Activated T-cell treated with anti-CD3 and anti-CD28 coated beads for 48 hours (primary cell): ENCODE data around the gene EFNA5.

ENCODE experiments used
- DNase-seq: peaks from one replicate; pipeline ENCODE4 v3.0.0-alpha.2; 2020; ENCODE audit warnings: low read depth

The EFNA5 gene

GRCh38 chr5:107602896-107603295 lies 67.8 kb downstream of the EFNA5 start:
- DNase-seq: no peak

- no peak for DNase-seq
Measured at GRCh38 chr5:107601076-107601475, 69.7 kb downstream of the EFNA5 start.

- no peak for DNase-seq
Measured at GRCh38 chr5:107598958-107599357, 71.8 kb downstream of the EFNA5 start.

GRCh38 chr5:107597803-107598202 lies 72.9 kb downstream of the EFNA5 start:
- DNase-seq: no peak

GRCh38 chr5:107597247-107597646 lies 73.5 kb downstream of the EFNA5 start:
- no peak for DNase-seq

DNA sequence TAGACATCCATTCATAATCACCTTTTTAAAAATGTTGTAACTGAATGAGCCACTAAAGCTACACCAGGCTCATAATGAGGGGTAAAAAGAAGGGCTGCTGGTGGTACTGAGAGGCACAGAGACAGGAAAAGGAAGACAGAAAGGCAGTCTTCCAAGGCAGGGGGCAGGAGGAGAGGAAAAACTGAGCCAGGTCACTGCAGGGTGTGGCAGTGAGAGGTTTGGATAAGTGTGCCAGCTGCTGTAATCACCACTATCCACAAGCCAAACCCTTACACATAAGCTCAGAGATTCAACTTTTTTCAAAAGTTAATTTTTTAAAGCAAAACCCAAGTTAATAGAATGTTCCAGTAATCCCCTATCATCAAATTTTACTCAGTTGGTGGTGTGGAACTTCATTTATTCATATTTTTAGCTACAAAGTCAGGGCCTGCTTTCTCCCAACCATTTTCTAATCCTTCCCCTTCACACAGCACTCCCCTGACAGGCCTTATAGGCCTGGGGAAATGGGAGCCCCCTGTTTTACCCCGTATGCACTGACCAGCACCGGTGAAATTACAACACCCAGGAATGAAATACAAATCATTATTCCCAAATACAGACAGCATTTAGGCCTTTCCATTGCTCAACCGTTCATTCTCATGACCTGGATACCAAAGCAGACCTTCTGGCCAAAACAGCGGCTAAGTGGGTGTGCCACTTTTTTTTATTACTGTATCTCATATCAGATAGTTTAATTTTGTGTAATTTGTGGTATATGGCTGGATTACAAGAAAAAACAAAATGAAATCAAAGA lies 76.3 kb downstream of the EFNA5 start:
- DNase-seq: no peak

- no peak for DNase-seq
Measured at GRCh38 chr5:107593009-107593408, 77.7 kb downstream of the EFNA5 start.

GRCh38 chr5:107592515-107592914 lies 78.2 kb downstream of the EFNA5 start:
- DNase-seq: no peak

DNA sequence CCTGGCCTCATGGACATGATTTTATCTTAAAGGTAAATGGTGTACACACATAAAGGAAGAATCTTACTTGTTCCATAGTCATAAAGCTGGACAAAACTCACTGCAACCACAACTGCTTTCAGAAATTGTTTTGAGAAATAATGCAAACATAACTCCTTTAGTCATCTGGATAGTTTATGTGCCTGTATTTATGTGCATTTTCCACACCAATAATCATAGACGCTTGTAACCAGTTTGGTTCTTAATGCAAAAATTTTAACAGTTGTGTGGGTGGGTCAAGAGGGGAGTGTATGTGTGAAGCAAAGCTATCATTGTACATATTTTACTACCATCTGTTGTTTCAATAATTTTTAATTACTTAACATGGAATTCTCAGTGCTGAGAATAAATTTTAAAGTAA lies 80.1 kb downstream of the EFNA5 start:
- no peak for DNase-seq

DNA sequence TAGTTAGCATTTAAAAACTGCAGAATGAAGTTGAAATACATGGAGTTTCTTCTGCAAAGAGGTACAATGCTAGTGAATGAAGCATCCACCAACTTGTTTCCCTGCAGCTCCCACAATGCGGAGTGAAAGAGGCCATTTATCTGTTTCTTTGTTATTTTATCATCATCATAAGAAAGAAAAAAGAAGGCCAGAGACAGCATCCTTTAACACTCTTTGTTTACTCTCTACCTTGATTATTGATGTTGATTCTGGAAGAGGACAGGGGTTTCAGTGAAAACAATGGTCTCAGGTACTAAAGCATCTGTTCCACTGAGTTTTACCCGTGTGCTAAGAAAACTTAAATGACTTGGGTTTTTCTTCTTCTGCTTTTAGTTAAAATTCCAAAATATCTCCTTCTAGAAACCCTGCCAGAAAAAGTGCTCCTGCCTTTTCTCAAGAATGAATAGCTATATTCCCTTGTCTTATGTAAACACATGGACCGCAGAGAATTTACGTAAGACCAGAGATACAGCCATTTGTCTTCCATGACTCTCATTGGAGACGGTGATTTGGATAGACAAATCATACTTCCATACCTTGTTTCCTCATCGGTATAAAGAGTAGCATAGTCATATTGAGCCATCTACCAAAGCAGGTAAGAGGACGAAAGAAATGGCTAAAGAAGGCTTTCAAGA lies 81.1 kb downstream of the EFNA5 start:
- DNase-seq: no peak

- DNase-seq: no peak
Measured at GRCh38 chr5:107582625-107583024, 88.1 kb downstream of the EFNA5 start.

DNA sequence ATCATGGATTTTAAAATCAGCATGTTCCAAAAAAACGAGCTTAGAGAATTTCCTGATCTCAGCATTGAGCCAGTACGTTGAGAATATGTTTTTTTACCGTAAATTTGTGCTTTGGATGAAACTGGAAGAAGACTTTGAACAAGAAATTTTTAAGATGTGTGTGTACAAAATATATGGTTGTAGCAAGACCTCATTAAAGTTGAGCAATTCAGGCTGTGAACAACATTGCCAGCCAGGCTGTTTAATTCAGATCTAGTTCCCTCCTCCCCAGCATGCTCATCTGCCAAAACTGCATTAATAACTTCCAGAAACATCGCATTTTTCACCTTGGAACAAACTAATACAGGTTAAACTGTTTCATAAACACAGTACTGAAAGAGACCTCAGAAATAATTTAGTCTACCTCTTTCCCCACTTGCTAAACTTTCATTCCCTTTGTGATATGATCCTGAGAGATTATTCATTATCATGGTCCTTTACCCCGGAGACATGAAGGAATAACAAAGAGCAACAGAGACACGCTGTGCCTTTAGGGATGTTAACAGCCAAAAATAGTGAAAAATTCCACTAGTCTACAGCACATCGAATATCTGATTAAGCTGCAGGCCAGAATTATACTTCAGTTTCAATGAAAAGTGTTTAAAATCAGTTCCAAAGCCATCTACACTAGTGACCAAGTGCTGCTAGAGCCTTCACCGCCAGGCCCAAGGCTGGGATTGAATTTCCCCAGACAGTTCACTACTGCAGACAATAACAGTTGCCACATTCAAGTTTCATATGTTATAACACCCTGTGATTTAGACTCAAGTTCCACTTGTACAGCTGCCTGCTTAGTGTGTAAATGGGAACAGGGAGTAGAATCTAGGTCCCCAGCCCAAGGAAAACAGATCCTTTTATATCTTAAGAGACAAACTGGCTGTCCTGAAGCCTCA lies 89.6 kb downstream of the EFNA5 start:
- DNase-seq: no peak

DNA sequence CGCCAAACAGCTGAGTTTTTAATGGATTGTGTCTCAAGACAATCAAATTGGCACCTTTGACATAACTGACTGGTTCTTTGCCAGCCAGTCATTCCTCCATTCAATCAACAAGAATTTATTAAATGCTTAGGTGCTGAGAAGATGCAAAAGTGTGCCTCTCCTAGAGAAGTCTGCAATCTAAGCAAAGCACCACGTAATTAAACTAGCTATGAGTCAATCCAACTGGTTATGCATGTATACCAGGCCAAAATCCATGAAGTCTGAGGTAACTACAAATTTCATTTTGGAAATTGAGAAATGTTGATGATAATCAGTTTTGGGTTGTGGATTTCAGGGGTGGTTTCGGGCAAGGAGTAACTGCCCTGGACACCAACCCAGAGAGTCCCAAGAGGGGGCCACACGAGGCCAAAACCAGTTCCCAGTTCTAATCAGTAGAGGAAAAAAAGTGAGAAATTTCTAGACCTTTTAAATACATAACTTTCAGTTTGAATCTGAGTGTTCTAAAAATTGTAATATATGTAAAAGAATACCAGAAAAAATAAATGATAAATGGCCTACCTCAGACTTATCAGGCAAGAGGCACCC lies 92.6 kb downstream of the EFNA5 start:
- no peak for DNase-seq

GRCh38 chr5:107577394-107577950 lies 93.3 kb downstream of the EFNA5 start:
- DNase-seq: no peak

GRCh38 chr5:107576736-107577393 lies 93.9 kb downstream of the EFNA5 start:
- DNase-seq: no peak

- DNase-seq: no peak
Measured at GRCh38 chr5:107576155-107576554, 94.6 kb downstream of the EFNA5 start.

GRCh38 chr5:107574287-107574686 lies 96.5 kb downstream of the EFNA5 start:
- DNase-seq: no peak

- DNase-seq: no peak
Measured at GRCh38 chr5:107572715-107573368, 97.9 kb downstream of the EFNA5 start.

DNA sequence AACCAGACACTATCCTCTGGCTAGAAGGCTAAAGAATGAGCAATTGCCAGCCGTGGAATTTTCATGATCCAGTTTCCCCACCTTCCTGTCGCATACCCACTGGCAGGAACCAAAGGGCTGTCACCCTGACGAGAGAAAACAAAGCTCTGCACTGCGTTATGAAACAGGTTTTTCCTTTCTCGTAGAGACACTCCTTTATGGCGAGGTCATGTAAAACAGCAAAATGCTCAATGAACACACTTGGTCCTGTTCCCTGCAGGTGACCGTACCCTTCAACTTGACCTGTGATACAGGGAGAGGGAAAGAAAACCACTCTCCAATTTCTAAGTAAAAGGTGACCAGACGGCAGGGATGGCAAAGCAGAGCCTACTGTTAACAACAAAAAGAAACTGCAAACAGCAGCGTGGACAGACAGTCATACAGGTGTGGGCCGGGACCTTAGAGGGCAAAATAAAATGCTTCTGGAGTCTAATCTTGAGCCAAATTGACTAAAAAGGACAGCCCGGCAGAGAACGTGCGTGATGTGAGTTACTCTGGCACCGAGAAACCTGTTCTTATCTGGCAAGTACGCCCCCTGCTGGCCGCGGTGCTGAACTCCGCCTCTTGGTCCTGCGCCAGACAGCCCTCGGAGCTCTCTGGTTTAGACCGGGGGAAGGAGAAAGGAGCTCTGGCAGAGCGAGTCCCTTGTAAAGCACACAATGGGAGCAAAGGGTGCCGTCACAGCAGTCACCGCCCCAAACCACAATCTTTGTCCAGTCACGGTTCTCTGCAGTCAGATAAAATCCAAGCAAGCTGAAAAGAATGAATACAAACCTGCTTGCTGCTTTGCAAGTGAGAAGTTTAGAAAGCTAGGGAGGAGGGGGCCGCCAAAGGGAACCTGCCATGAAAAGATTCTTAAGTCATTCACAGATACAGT lies 98.9 kb downstream of the EFNA5 start:
- DNase-seq: peak; percentile 82
